B cell (primary cell): ENCODE results near the gene RET.
"Not testable (repeated sequence)": the region's sequence is repeated elsewhere in the genome, so short reads cannot be mapped to it uniquely, and the experiment has no call there.

ENCODE experiments used
- CTCF ChIP-seq: fragments of 200-600 bp; IDR thresholded peaks from one replicate; pipeline ENCODE4 v1.8.0; 2022; ENCODE audit warnings: antibody characterized with exemption, mild to moderate bottlenecking
- EZH2 ChIP-seq: IDR thresholded peaks from 2 replicates; pipeline ENCODE4 v1.6.1; 2012; ENCODE audit warnings: borderline replicate concordance, low read depth, mild to moderate bottlenecking, moderate library complexity, low read length; ENCODE audit not compliant: insufficient read depth, poor library complexity, severe bottlenecking

- TF ChIP-seq CTCF, EZH2: not testable (repeated sequence)
Observed at GRCh38 chr10:43099339-43099738, 22.5 kb downstream of the RET start.
